NCI-H748 (cell line): ENCODE data around the gene WFDC6.

ENCODE experiments used
- DNase-seq: peaks from one replicate; lab custom pipeline; 2025; ENCODE audit not compliant: unreplicated experiment; lab: John Stamatoyannopoulos, UW

Gene WFDC6

DNA sequence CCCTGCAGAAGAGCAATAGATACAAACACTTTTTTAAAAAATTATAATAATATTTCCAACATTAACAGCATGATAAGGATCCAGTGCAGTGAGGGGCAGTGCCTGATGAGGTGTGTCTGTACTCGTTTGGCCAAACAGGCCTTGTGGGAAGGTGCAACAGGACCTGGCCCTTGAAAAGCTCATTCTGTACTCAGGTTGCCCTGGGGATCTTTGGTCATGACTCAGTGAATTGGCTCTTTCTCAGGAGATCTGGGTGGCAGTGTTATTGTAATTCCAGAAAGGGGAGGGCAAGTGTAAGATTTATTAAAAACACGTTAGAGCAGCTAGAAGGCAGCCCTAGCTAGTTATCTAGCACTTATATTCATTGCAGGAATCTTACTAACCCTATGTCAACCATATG is 21.0 kb downstream of the WFDC6 start:
- no peak for DNase-seq

DNA sequence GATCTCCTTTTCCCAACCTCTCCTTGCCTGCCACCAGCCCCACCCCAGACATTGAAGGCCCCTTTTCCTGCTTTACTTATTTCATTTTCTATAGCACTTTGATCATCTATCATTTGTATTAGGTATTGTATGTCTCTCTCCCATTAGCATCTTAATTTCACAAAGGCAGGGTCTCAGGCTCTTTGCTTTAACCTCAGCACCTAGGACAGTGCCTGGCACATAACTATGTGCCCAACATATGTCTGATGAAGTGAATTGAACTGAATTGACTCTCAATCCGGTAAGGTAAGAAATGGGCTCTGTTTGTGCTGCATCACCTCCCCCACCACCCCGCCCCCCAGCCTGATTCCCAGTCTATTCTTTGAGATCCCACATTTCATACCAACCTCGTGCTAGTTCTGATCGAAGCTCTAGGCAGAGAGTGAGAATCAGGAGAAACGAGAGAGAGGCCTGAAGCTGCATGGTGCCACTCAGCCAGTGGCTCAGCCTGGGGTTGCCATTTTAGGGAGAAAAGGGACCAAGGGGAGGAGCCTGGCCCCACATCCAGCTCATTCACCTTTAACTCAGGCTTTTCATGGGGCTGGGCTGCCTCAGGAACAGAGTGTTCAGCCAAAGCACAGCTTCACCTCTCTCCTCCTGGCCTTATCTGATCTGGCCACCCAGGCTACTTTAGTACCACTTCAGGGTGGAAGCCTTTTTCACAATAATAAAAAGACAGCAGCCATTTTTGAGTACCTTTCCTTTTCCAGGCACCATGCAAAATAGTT is 24.0 kb downstream of the WFDC6 start, which contains the start of gene SPINT3:
Gene SPINT3 (minus strand): TSS at position 476 of the 767 bp plus-strand sequence. CDS start 14 bp downstream, at position 462.
- DNase-seq = no peak

DNA sequence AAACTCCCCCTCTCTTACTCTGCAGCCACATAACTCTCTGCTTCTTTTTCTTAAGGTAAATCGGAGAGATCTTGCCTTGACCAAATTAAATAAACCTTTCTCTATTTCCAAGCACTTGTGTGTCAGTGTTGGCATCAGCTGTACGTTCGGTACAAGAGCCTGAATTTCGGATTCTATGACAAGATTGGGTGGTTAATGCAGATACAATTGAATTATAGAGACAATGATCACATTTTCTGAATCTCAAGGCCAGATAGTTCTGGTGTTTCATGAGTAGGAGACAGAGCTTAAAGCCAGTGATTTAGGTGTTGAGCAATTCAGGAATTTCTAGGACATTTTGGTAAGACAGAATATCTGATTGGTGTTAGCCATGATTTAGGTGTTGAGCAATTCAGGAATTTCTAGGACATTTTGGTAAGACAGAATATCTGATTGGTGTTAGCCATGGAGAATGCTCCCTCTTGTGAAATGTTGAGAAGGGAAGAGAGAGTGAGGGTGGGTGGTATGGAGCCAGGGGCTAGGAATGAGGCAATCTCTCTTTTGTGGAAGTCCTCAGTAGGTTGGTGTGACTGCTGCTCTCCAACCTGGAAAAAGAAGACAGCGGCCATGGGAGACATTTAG is 28.9 kb downstream of the WFDC6 start:
- DNase-seq = no peak

DNA sequence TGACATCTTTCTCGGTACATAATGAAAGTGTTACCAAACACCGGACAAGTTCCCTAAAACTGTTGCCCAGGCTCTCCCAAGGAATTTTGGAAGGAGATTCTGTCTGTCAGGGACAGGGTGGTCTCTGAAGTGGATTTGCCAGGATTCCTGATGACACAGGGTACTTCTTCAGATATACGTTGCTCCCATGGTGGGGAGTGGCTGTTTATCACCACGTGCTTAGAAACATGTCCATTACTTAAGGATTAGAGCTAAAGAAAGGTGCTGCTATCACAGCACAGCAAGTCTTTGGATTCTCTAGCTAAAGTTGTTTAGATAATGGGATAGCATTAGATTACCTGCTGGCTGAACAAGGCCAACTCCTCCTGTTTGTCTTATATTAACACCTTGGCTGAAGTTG is 30.2 kb downstream of the WFDC6 start:
- no peak for DNase-seq

DNA sequence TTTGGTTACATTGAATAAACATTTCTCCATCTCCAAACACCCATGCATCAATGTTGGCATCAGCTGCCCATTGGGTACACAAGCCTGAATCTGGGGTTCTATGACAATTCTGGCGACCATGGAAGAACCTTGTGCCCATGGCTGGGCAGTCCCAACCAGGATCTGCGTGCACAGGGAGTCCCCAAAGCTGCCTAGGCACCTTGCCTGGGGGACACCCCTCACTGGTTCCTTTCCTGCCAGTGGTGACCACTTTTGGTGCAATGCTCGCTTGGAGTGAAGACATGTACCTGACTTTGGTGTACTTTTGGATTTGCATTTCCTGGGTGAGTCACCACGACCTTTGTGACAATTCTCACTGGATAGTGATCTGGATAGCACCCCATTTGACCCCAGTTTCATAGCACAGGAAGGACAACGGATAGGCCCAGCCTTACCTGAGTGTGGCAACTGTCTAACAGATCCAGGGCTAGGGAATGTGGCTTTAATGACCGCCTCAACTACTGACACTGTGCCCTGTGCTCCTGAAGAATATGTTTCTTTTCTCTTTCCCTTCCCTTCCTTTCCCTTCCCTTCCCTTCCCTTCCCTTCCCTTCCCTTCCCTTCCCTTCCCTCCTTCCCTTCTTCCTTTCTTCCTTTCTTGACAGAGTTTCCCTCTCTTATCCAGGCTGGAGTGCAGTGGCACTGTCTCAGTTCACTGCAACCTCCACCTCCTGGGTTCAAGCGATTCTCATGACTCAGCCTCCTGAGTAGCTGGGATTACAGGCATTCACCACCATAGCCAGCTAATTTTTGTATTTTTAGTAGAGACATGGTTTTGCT is 31.0 kb downstream of the WFDC6 start:
- no peak for DNase-seq

DNA sequence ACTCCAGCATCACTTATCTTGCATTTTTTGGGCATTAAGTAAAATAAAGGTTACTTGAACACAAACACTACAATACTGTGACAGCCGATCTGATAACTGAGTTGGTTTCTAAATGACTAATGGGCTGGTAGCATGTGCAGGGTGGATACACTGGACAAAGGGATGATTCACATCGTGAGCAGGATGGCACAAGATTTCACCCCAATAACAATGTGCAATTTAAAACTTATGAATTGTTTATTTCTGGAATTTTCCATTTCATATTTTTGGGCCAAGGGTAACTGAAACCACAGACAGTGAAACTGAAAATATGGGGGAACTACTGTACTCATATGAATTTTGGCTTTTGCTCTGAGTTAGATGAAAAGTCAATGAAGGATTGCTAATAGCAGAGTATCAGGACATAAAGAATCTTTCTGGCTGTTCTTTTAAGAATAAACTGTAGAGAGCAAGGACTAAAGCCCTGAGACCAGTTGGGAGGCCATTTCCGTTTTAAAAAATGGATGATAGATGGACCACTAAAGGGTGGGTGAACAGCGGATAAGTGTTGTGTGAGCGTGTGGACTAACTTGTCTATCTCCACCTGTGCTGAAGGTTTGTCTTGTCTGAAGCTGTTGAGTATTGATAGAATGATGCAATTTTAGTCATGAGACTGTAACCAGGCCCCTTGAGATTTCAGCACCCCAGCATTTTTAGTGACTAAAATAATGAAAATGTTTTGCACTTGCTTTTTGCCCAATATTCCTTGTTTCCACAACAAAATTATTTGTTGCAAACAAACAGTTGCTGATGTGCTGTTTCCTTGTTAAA is 32.1 kb downstream of the WFDC6 start:
- no peak for DNase-seq

DNA sequence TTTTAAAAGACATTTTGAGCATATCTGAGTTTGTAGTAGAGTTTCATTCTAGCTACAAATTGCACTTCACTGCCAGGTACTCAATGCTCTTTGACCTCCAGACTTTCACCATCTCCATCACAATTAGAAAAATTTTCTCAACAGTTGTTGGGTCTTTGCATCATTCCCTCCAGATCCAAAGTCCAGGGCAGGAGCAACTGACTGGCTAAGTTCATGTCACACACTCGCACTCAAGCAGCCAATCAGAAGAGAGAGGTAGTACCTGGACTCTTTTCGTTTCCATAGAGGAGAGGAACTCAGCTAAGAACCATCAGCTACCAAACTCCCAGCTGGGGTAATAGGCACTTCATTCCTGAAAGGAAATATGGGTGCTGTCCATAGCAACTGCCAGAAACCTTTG is 32.9 kb downstream of the WFDC6 start:
- DNase-seq = no peak

DNA sequence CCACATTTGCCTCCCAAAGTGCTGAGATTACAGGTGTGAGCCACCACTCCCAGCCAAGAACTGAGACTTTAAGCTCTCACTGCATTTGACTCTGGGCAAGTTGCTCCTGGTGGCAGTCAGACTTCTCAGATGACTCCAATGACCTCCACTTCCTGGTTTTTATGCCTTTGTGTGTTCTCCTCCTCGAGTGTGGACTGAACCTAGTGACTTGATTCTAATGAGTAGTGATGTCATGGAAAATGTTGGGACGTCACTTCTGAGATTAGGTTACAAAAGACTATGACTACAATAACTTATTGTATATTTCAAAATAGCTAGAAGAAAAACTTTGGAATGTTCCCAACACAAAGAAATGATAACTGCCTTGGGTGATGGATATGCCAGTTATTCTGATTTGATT is 35.9 kb downstream of the WFDC6 start:
- DNase-seq = no peak

DNA sequence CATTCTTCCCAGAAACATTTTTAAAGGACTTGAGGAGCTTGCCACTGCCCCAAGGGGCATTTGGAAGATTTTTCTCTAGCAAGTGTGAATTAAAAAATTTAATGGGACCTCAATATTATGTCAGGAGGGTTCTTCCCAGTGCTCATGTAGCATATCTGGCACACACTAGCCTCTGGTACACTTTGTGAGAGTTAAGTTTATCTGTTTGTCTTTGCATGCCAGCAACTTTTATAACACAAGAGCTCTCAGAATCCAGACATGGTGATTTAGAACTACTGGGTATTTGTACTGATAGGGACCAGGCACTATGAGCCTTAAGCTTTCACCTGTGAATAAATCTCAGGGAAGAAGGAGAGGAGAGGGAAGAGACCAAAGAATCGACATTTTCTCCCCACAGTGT is 36.7 kb downstream of the WFDC6 start:
- no peak for DNase-seq

DNA sequence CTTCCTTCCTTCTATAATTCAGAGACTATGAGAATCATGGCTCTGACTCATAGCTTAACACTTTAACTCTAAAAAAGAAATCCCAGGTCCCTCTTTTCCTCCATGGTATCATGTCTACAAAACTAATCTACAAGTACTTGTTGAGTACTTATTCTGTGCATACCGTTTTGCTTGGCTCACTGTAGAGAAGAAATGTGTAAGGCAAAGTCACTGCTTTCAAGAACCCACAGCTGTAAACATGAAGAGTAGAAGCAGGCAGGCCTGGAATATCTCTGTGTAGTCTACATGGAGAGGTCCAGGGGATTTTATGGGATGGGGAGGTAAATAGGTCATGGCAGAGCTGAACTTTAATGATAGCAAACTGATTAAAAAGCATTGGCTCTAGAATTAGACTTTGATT is 37.7 kb downstream of the WFDC6 start:
- no peak for DNase-seq

DNA sequence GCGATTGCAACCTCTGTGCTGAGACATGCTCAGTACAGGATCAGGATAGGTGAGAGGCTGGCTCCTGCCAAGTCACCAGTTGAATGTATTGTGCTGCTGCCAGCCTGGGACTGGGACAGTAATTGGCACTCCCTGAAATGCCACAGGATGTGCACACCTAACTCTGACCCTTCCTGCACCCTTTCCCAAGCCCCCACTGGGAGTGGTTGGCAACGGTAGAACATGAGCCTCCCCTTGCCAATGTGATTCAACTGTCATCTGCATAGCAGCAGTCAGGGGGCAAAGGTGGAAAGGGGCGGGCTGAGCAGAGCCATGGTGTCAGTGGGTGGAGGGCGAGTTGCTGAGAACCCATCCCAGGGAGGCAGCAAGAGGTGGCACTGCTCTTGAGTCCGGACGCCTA is 39.3 kb downstream of the WFDC6 start:
- no peak for DNase-seq

DNA sequence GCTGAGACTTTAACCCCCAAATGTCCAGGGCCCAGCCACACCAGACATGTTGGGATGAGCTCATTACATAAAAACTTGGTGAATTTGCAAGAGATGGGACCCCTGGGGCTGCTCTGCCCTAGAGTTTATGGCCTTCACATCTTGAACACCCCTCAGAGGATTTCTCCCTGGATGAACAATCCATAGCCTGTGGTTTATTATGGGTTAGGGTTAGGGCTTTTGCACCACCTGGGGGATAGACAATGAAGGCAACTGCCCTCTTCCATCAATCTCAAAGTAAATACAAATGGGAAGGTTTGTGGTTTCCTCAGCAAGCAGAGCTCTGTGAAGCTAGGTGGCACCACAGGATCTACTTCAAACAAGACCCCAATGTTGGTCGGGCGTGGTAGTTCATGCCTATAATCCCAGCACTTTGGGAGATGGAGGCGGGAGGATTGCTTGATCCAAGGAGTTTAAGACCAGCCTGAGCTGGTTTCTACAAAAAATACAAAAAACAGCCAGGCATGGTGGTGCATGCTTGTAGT is 41.2 kb downstream of the WFDC6 start:
- DNase-seq = no peak

DNA sequence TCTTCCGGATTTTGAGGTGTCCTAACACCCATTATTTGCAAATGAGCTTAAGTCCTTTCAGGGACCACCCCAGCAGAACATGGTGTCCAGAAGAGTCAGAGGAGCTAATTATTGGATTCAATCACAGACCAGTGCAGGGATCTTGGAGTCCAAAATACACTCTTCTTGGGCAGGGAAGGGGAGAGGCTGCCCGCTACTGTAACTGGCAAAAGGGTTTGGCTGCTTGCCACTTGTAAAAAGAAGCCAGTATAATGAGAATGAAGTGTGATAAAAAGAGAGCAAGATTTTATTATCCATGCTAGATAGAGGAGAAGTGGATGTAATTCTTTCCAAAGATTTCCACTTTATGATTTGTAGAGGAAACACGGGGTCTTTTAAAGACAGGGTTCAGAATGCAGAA is 43.1 kb downstream of the WFDC6 start:
- DNase-seq = no peak

DNA sequence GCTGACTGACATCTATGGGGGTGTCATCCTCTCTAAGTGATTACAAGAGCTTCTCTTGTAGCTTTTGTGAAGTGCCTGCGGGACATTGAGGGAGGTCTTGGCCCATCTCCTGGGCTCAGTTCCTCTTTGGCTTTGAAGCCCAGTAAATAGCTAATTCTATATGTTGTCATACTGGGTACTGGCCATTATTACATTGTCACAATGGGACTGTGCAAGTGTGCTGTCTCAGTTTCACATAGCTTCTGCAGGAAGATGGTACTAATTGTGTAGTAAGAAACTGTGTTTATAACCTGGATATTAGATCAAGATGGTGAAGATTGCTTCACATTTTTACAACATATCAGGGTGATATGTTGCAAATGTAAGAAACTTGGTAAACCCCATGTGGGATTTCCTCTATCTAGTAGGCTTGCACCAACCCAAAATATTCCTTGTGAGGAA is 43.8 kb downstream of the WFDC6 start:
- DNase-seq = no peak

DNA sequence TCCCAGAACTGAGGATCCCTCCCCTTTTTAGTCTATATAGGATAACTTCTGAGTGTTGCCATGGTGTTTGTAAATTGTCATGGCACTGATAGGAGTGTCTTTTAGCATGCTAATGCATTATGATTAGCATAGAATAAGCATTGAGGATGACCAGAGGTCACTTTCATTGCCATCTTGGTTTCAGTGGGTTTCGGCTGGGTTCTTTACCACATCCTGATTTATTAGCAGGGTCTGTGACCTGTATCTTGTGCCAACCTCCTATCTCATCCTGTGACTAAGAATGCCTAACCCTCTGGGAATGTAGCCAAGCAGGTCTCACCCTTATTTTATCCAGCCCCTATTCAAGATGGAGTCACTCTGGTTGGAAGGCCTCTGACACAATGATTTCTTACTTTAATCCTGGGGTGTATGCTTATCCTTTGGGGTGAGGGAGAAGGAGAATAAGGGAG is 50.2 kb downstream of the WFDC6 start:
- DNase-seq = no peak

DNA sequence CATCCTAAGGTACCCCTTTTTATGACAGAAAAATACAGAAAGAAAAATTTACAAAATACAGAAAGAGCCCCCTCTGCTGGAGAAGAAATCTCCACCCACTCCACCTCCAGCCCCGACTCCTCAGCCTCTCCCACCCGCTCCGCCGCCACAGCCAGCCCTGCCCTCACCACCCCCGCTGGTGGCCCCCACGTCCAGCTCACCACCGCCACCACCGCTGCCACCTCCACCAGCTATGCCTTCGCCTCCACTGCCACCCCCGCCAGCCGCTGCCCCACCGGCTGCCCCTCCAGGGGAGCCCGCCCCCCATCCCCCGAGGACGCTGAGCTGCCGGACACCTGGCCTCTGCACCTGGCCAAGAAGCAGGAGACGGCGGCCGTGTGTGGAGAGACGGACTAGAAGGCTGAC is 52.0 kb downstream of the WFDC6 start:
- no peak for DNase-seq

DNA sequence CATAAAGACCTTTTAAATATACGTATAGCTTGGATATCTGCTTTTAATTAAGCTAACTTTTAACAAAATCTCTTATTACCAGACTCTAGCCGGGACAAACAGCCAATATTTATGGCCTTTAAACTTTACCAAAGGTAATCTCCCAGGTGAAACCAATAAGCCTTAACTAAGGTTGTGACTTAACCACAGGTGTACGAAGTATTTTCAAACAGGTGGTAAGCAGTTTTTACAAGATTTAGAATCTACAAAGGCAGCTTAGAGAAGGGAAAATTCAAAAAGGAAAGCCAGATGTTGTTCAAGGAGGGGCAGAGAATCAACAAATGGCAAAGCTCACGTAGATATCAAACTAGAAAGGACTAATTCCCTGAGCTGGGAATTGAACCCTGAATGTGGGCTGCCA is 53.9 kb downstream of the WFDC6 start:
- DNase-seq = no peak

DNA sequence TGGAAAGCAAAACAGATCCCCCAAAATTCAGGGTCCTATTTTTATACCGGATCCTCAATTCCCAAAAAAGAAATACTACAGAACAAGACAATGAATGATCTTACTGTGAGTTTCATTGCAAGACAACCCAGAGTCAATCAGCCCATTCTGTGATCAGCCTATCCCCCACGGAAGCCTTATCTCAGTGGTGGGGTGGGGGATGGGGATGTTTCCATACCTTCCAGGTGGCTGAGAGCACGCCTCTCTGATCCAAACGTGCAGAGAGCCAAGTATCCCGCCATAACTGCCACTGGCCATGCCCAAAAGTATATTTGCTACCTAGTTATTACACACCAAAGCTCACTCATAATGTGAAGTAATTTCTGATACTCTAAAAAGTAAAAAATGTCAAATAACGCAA is 54.6 kb downstream of the WFDC6 start:
- no peak for DNase-seq
